HG03066 (cell line): Measurements from ENCODE around the gene RPAP3.
A peak's percentile ranks its signal among the peaks of the same experiment; 100 is the strongest.

Source experiments
- ATAC-seq: cut with Tn5 transposase; IDR thresholded peaks from one replicate; pipeline ENCODE4 v1.9.1; 2021; ENCODE audit warnings: low read depth; ENCODE audit not compliant: unreplicated experiment

RPAP3 gene

GRCh38 chr12:47705566-47706425, at the start of gene RPAP3:
Gene RPAP3 (minus strand): TSS chr12:47706030. CDS start chr12:47702840, 3,190 bp downstream.
- peak; percentile 83 for ATAC-seq

GRCh38 chr12:47754881-47755280, 49.1 kb upstream of the RPAP3 start:
- no peak for ATAC-seq

GRCh38 chr12:47754126-47754525, 48.3 kb upstream of the RPAP3 start:
- ATAC-seq = no peak

- ATAC-seq = no peak
These were observed 47.5 kb upstream of the RPAP3 start for GRCh38 chr12:47753021-47754001.

GRCh38 chr12:47752552-47752951, 46.7 kb upstream of the RPAP3 start:
- no peak for ATAC-seq

GRCh38 chr12:47752121-47752520, 46.3 kb upstream of the RPAP3 start:
- no peak for ATAC-seq

- no peak for ATAC-seq
These were observed 45.7 kb upstream of the RPAP3 start for GRCh38 chr12:47751561-47751960.

- ATAC-seq = no peak
These were observed 45.2 kb upstream of the RPAP3 start for GRCh38 chr12:47750916-47751470.

GRCh38 chr12:47750229-47750798, 44.5 kb upstream of the RPAP3 start:
- ATAC-seq = no peak

- no peak for ATAC-seq
These were observed 43.1 kb upstream of the RPAP3 start for GRCh38 chr12:47748899-47749298.

- ATAC-seq = no peak
These were observed 42.6 kb upstream of the RPAP3 start for GRCh38 chr12:47748507-47748828.

- ATAC-seq = no peak
These were observed 42.0 kb upstream of the RPAP3 start for GRCh38 chr12:47747596-47748506.

GRCh38 chr12:47747126-47747525, 41.3 kb upstream of the RPAP3 start:
- no peak for ATAC-seq

- no peak for ATAC-seq
These were observed 40.7 kb upstream of the RPAP3 start for GRCh38 chr12:47746523-47746922.

- ATAC-seq = no peak
These were observed 40.2 kb upstream of the RPAP3 start for GRCh38 chr12:47746073-47746472.

- no peak for ATAC-seq
These were observed 39.7 kb upstream of the RPAP3 start for GRCh38 chr12:47745485-47746041.

- no peak for ATAC-seq
These were observed 39.1 kb upstream of the RPAP3 start for GRCh38 chr12:47744778-47745436.

- no peak for ATAC-seq
These were observed 38.3 kb upstream of the RPAP3 start for GRCh38 chr12:47744005-47744651.
